GM21529 (cell line): ENCODE results near the gene TSC2.
"Not testable (repeated sequence)": the region's sequence is repeated elsewhere in the genome, so short reads cannot be mapped to it uniquely, and the experiment has no call there.

Experiments
- ATAC-seq: cut with Tn5 transposase; IDR thresholded peaks from one replicate; pipeline ENCODE4 v1.9.1; 2021; ENCODE audit not compliant: unreplicated experiment

TSC2 gene

GRCh38 chr16:2009791-2010510 lies 37.8 kb upstream of the TSC2 start, which contains the start of gene ZNF598:
ZNF598 (minus strand) TSS chr16:2009821.
- ATAC-seq = peak; percentile 79

- not testable (repeated sequence) for ATAC-seq
Measured at GRCh38 chr16:2011726-2012125, 36.1 kb upstream of the TSC2 start.

DNA sequence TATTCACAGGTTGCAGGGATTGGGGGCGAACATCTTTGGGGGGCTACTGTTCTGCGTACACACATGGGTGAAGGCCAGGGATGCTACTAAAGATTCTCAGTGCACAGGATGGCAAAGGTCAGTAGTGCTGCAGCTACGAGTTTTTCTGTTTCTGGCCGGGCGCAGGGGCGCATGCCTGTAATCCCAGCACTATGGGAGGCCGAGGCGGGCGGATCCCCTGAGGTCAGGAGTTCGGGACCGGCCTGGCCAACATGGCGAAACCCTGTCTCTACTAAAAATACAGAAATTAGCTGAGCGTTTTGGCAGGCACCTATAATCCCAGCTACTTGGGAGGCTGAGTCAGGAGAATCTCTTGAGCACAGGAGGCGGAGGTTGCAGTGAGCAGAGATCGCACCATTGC lies 34.3 kb upstream of the TSC2 start:
- ATAC-seq = no peak

DNA sequence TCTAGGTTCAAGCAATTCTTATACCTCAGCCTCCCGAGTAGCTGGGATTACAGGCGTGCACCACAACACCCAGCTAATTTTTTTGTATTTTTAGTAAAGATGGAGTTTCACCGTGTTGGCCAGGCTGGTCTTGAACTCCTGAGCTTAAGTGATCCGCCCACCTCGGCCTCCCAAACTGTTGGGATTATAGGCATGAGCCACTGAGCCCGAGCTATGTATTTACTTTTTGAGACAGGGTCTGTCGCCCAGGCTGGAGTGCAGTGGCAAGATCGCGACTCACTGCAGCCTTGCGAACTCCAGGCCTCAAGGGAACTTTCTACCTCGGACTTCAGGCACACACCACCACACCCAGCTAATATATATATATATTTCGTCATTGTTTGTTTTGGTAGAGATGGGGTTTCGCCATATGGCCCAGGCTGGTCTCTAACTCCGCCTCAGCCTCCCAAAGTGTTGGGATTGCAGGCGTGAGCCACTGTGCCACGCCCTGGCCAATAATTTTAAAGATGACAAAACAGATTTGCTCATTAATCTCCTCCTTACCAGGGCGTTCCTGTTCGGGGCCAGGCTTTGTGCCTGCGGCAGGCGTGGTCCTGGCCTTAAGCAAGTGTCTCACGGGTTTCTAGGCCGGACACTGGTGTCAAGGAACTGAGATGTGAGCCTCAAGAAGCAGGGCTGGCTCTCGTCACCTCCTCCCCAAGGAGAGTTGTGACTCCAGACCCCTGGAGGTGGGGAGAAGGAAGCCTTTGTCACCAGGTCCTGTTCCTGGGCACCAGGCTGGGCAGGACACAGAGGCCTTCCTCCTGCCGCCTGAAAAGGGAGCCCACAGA lies 32.5 kb upstream of the TSC2 start:
- ATAC-seq = no peak

- no peak for ATAC-seq
Measured at GRCh38 chr16:2015947-2016208, 31.9 kb upstream of the TSC2 start.

- no peak for ATAC-seq
Measured at GRCh38 chr16:2016407-2016922, 31.3 kb upstream of the TSC2 start.

- ATAC-seq = no peak
Measured at GRCh38 chr16:2019518-2019920, 28.3 kb upstream of the TSC2 start, which contains the start of gene NPW. NPW (plus strand) TSS chr16:2019785.

DNA sequence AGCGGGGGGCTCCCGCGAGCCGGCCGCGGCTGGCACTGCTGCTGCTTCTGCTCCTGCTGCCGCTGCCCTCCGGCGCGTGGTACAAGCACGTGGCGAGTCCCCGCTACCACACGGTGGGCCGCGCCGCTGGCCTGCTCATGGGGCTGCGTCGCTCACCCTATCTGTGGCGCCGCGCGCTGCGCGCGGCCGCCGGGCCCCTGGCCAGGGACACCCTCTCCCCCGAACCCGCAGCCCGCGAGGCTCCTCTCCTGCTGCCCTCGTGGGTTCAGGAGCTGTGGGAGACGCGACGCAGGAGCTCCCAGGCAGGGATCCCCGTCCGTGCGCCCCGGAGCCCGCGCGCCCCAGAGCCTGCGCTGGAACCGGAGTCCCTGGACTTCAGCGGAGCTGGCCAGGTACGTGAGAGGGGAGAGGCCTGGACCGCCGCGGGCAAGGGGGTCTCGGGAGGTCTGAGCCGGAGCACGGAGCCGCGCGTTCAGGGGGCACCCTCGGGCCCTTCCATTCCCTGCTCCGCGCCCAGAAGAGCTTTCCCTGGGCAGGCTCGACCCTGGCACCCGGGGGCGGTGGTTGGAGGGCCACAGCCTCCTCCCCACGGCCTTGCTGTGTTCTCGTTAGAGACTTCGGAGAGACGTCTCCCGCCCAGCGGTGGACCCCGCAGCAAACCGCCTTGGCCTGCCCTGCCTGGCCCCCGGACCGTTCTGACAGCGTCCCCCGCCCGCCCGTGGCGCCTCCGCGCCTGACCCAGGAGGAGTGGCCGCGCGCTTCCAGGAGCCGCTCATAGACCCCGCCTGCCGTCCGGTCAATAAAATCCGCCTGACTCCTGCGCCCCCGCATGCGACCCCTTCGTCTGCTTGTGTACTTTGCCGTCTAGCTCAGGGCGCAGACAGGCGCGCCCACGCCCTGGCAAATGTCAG lies 27.6 kb upstream of the TSC2 start:
- no peak for ATAC-seq

- ATAC-seq = peak; percentile 21
Measured at GRCh38 chr16:2022723-2023091, 25.1 kb upstream of the TSC2 start.

DNA sequence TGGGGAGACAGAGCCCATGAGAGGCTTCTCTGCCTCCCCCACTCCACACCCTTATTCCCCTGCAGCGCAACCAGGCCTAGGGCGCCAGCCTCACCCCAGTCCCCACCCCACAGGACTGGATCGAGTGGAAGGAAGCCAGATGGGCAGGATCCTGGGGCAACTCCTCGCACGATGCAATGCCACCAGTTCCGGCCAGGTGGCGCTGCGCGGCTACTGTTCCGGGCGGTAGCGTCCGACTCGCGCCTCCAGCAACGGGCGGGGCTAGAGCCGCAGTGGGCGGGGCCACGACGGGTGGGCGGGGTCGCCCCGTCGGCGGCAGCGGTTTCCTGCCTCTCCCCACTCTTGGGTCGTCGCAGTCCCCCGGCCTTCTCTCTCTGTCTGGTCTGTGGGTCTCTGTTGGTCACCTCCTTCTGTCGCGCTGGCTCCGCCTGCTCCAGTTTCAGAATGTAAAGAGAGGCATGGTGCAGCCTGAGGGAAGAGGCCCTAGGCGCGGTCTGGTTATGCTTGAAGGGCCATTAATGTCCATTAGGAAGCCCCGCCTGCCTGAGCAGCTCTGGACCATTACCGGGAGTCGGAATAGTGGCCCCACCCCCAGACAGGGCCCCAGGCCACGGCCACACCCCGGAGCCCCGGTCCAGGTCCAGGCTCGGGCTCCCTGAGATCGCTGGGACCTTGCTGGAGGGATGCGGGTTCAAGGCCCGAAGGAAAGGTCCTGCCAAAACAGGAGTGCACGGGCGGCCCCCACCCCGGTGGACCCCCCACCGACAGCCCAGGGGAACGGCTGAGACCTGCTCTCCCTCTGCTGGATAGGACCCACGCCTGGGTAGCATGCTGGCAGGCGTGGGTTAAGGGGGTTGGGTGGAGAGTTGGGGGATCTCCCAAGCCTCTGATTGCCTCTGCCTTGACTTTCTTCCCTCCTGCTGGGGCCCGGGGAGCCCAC lies 24.4 kb upstream of the TSC2 start:
- ATAC-seq = peak; percentile 79

- ATAC-seq = no peak
Measured at GRCh38 chr16:2024032-2024420, 23.8 kb upstream of the TSC2 start.

DNA sequence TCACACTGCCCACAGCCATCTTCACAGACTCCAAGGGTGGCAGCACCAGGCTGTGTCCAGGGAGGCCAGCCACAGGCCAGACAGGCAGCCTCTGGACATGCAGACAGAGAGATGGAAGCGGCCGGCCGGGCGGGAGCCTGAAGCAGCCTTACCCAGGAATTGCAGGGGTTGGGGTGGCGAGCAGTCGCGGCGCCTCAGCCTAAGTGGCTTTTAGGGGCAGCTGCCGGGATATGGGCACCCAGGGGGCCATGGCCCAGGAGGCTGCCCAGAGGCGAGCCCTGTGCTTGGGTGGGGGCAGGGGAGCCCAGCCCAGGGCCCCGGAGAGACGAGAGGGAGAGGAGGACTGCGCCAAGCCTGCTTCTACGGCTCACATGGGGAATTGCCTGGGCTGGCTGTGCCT lies 22.5 kb upstream of the TSC2 start:
- ATAC-seq = no peak

- no peak for ATAC-seq
Measured at GRCh38 chr16:2025878-2026460, 21.8 kb upstream of the TSC2 start.

GRCh38 chr16:2026461-2027023 lies 21.2 kb upstream of the TSC2 start, which contains the start of gene NHERF2:
NHERF2 (plus strand) TSS chr16:2026902; CDS start chr16:2027006, 104 bp downstream.
- ATAC-seq = no peak

DNA sequence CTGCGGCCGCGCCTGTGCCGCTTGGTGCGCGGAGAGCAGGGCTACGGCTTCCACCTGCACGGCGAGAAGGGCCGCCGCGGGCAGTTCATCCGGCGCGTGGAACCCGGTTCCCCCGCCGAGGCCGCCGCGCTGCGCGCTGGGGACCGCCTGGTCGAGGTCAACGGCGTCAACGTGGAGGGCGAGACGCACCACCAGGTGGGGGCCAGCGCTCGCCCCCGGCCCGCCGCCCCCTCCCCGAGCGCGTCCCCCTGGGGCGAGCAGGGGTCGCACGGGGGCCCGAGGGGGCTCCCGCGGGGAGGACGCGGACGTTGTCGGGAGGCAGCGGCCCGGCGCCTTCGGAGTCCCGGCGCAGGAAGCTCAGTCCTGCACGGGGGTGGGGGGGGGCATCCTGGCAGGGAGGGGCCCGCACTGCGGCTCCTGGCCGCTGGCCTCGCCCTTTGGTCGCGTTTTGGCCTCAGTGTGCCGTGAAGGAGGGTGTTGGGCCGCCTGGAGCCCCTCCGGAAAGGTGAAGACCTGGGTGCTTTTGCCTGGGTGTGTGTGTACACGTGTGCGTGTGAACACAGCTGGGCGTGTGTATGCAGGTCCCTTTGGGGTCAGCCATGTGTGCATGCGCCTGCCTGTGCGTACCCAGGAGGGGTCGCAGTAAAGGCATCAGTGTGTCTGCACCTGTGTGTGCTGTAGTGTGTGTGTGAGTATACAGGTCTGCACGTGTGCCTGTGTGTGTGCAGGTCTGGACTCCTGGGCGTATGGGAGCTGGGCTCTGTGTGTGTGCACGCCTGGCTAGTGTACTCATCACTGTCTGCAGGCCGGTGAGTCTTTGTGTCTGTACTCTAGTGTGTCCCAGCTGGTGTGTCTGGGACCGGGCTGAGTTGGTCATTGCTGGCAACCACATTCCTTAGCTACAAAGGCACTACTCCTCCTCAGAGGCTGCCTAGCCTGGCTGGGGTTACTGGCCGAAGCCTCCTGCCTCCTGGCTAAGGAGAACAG lies 20.5 kb upstream of the TSC2 start:
- ATAC-seq = no peak

- no peak for ATAC-seq
Measured at GRCh38 chr16:2028146-2028545, 19.6 kb upstream of the TSC2 start.

- no peak for ATAC-seq
Measured at GRCh38 chr16:2028620-2029220, 19.1 kb upstream of the TSC2 start.

DNA sequence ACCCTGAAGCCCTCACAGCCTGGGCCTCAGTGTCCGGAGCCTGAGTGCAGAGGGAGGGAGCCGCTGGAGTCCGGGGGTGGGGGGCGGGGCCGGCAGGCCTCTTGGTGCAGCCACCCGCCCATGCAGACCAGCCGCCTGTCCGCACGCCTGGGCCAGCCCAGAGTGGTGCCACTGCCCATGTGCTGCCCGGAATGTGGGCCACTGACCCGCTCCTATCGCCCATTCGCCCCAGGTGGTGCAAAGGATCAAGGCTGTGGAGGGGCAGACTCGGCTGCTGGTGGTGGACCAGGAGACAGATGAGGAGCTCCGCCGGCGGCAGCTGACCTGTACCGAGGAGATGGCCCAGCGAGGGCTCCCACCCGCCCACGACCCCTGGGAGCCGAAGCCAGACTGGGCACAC lies 18.4 kb upstream of the TSC2 start:
- no peak for ATAC-seq
